ENCODE data around the gene CYP2C8.

CYP2C8 gene

DNA sequence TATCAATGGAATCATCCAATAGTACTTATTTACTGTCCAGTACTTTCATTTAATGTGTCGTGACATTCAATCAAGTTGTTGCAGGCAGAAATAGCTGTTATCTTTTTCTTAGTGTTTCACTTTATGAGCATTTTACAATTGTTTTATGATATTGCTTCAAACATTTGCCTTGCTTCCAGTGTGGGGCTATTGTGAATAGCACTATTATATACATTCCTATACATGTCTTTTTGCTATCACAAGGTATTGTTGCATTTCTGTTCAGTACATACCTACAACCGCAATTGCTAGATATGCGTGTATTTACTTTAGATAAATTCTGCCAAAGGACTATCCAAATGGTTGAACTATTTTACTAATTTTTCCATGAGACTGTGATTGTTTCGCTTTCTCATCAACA lies 34.9 kb downstream of the CYP2C8 start:
- ATAC-seq (replicated peaks) (no peak), DNase-seq (no peak)
- Mint-ChIP-seq H3K36me3 (no peaks in the 10 kb centered on the region), H3K27me3 (no peaks in the 10 kb centered on the region), H3K9me3 (no peaks in the 10 kb centered on the region), H3K4me3 (no peak overlapping the region), H3K27ac (no peak overlapping the region), H3K4me1 (no peaks in the 10 kb centered on the region)

DNA sequence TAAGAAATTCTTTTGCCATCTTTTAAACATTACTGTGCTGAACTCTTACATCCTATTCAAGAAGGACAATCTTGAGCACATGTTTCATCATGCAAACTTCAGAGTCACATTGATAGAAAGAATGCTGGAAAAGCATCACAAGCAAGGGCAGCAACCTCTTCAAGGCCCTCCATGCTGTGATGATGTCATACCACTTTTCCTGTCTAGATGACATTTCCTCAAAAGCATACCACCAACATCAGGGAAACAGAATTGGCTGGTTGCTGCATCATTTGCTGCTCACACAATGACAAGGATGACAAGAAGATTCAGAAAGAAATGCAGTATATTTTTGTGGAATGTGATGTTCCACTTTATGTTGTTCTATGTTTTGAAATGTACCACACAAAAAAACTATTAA lies 37.6 kb downstream of the CYP2C8 start:
- DNase-seq: no peak
- Mint-ChIP-seq H3K36me3 (no peaks in the 10 kb centered on the region), H3K27me3 (no peaks in the 10 kb centered on the region), H3K9me3 (no peaks in the 10 kb centered on the region), H3K27ac (no peak overlapping the region), H3K4me1 (no peaks in the 10 kb centered on the region), H3K4me3 (no peak overlapping the region)
- no peak for ATAC-seq (replicated peaks)

DNA sequence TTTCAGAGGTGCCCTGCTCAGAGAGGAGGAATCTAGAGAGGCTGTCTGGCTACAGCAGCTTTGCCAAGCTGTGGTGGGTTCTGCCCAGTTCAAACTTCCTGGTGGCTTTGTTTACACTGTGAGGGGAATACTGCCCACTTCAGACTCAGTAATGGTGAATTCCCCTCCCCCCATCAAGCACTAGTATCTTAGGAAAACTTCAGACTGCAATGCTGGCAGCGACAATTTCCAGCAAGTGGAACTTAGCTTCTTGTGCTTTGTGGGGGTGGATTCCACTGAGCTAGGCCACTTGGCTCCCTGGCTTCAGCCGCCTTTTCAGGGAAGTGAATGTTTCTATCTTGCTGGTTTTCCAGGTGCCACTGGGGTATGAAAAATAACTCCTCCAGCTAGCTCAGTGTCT lies 42.8 kb downstream of the CYP2C8 start:
- Mint-ChIP-seq H3K27me3 (peaks cover 0 to 4% of the 10 kb centered on the region in 2 donors), H3K36me3 (no peaks in the 10 kb centered on the region), H3K4me1 (no peaks in the 10 kb centered on the region), H3K9me3 (no peaks in the 10 kb centered on the region), H3K4me3 (no peak overlapping the region), H3K27ac (no peak overlapping the region)
- no peak for DNase-seq
- no peak for ATAC-seq (replicated peaks)

DNA sequence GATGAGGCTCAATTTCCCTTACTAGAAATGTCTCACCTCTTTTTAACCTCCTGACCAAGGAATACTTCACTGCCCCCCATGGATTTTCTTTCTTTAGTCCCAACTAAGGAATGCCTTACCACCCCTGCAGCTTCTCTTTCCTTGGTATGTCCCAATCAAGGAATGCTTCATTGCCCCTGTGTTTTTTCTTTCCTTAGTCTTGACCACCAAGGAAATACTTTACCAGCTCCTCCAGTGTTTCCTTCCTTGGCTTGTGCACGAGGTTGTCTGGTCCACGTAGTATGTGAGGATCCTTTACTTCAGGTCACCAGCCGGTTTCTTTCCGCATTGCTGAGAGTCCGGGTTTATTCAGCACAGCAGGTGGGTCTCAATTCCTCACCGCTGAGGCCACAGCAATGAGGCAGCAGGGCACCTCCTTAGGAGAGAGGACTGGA lies 71.5 kb downstream of the CYP2C8 start:
- H3K27me3 Mint-ChIP-seq: peaks cover 12 to 13% of the 10 kb centered on the region in 2 donors
- H3K36me3 Mint-ChIP-seq: no peaks in the 10 kb centered on the region
- H3K27ac Mint-ChIP-seq: no peak overlapping the region
- ATAC-seq (replicated peaks) (no peak), DNase-seq (no peak)
- peaks cover 6% of the 10 kb centered on the region in 2 donors for H3K4me1 Mint-ChIP-seq
- H3K9me3 Mint-ChIP-seq: peaks cover 0 to 4% of the 10 kb centered on the region in 2 donors
- H3K4me3 Mint-ChIP-seq: no peak overlapping the region

DNA sequence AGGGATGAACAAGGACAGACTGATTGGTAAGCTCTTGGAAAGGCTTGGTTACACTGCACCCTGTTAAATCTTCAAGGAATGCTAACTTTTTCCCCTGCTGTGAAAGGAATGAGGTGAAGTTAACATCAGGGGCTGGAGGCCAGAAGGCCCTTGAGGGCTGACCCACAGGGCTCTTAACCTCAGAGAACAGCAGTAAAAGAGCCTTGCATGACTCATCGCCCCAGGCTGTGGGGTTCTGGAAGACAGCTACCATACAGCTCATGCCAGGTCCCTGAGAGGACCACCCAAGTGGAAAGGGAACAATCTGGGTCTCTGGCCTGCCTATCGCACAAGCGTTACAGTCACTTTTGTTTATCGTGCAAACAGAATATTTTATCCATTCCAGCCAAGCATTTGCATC lies 76.5 kb downstream of the CYP2C8 start:
- no peaks in the 10 kb centered on the region for H3K4me1 Mint-ChIP-seq
- peaks cover 0 to 1% of the 10 kb centered on the region in 2 donors for H3K27me3 Mint-ChIP-seq
- no peak overlapping the region for H3K27ac Mint-ChIP-seq
- peaks cover 14 to 15% of the 10 kb centered on the region in 2 donors for H3K9me3 Mint-ChIP-seq
- DNase-seq: no peak
- peaks cover 0 to 3% of the 10 kb centered on the region in 2 donors for H3K36me3 Mint-ChIP-seq
- no peak for ATAC-seq (replicated peaks)
- no peak overlapping the region for H3K4me3 Mint-ChIP-seq

DNA sequence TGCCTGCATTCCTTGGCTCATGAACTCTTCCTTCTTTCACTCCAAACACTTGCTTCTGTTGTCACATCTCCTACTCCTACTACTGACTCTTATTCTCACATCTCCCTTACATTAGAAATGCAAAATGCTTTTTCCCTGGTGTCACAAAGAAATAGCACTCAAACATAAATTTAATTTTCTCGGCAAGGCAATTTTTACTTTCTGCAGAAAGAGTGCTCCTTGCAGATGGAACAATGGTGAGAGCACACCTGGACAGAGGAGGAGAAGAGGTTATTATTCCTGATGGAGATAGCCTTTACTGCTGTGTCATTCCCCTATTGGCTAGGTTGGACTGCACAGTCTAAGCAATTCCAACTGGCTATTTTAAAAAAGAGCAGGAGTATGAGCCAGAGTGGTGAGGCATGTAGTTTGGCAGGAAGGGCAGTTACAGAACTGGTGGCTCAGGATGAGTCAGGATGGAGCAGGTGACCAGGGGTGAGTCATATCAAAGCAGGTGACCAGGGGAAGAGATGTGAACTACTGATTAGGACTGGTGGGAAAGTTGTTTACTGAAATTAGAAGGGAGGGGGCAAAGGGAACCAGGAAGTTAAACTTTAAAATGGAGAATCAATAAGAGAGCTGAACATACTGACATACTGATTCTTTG lies 77.9 kb downstream of the CYP2C8 start:
- H3K36me3 Mint-ChIP-seq: peaks cover 0 to 3% of the 10 kb centered on the region in 2 donors
- no peak overlapping the region for H3K27ac Mint-ChIP-seq
- DNase-seq: no peak
- no peaks in the 10 kb centered on the region for H3K4me1 Mint-ChIP-seq
- H3K9me3 Mint-ChIP-seq: peaks cover 14 to 15% of the 10 kb centered on the region in 2 donors
- ATAC-seq (replicated peaks): no peak
- H3K4me3 Mint-ChIP-seq: no peak overlapping the region
- H3K27me3 Mint-ChIP-seq: peaks cover 0 to 4% of the 10 kb centered on the region in 2 donors

DNA sequence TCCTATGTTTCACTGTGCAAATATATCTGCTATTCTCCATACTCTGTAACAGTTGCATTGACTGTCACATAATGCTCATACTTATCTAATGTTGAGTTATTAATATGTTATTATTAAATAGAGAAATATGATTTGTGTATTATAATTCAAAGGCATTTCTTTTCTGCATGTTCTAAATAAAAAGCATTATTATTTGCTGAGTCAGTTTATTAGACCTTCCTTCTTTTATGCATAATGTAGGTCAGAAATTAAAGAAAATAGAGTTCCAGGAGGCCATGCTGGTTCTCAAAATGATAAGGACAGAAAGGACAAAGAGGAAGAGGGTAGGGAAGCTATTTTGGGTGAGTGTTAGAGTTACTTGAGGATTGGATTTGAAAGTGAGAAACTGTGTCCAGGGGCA lies 80.1 kb downstream of the CYP2C8 start:
- peaks cover 0 to 4% of the 10 kb centered on the region in 2 donors for H3K27me3 Mint-ChIP-seq
- ATAC-seq (replicated peaks) (no peak), DNase-seq (no peak)
- peaks cover 0 to 3% of the 10 kb centered on the region in 2 donors for H3K36me3 Mint-ChIP-seq
- no peak overlapping the region for H3K27ac Mint-ChIP-seq
- H3K9me3 Mint-ChIP-seq: peaks cover 14 to 15% of the 10 kb centered on the region in 2 donors
- H3K4me3 Mint-ChIP-seq: no peak overlapping the region
- no peaks in the 10 kb centered on the region for H3K4me1 Mint-ChIP-seq
